Mononuclear cell (primary cell): ENCODE results near the gene SREBF1. TPM values are rescaled to one million over a fixed set of nuclear protein-coding genes. Genes with fewer than 3 reads are reported as not detected.

Experiments
- H3K27me3 ChIP-seq: 2 replicates; pipeline ENCODE4 v1.6.0; 2011; ENCODE audit warnings: low read length, control low read depth; ENCODE audit not compliant: insufficient read depth
- H3K4me1 ChIP-seq: 2 replicates; pipeline ENCODE4 v1.5.1; 2011; ENCODE audit warnings: mild to moderate bottlenecking, low read length, control low read depth; ENCODE audit not compliant: insufficient read depth
- H3K4me3 ChIP-seq: 2 replicates; pipeline ENCODE4 v1.5.1; 2011; ENCODE audit warnings: mild to moderate bottlenecking, low read length, moderate library complexity
- H3K9me3 ChIP-seq: 2 replicates; pipeline ENCODE4 v1.5.1; 2011; ENCODE audit warnings: low read depth, mild to moderate bottlenecking, control low read depth, low read length
- total RNA-seq: library from RNA; depleted of rRNA; stranded (reverse); fragments of >200 nt; gene quantifications from one replicate; pipeline ENCODE4 v1.2.3, GENCODE V29; 2012

SREBF1 gene
- total RNA-seq, 1 donor, result 61.9 TPM

DNA sequence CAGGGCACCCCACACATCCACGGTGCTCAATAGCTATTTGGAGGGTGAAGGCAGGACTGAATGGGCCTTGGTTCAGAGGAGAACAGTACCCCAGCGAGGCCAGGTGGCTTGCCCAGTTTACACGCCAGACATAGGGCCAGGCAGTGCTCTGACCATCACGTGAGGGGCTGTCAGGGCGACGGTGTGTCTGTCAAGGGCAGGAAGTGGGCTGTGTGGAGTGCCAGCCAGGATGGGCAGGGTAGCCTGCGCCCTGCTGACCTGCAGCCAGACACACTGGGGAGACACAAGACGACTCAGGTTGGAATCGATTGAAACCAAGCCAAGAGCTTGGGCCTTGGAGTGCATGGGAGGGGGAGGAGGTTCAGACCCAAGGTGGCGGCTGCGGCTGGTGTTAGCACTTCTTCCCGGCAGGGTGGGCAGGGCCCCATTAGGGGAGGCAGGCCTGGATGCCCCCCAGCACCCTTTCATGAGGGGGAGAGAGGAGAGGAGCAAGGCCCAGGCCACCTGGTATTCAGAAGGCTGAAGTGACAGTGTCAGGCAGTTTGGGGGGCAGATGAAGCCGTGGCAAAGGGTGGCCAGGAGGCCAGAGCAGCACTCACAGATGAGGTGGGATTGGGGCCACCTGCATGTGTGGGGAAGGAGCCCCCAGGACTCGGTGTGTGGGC lies 68.2 kb downstream of the SREBF1 start:
- Histone ChIP-seq H3K4me1 (peaks cover 15% of the 10 kb centered on the region), H3K4me3 (no peak overlapping the region), H3K27me3 (no peaks in the 10 kb centered on the region), H3K9me3 (no peaks in the 10 kb centered on the region)

DNA sequence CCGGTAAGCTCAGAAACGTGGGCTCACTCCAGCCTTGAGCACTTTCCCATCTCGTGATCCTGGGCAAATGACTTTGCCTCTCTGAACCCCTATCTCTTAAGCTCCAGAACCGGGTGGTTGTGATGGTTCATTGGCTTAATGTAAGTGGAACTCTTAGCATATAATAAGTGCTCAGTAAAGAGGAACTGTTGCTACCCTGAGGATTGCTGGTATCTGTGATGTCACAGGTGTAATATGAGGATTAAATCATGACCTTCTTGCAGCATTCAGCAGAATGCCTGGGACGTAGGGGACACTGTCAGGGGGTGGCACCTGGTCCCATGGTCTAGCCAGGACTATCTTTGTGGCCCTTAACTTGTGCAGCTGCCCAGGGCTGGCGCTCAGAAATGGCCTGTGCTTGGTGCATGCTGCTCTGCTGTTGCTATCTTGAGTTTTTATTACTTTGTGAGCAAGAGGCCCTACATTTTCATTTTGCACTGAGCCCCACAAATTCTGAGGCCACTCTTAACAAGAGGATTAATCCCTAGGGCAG lies 68.8 kb downstream of the SREBF1 start:
- Histone ChIP-seq H3K4me3 (no peak overlapping the region), H3K9me3 (no peaks in the 10 kb centered on the region), H3K4me1 (peaks cover 15% of the 10 kb centered on the region), H3K27me3 (no peaks in the 10 kb centered on the region)

DNA sequence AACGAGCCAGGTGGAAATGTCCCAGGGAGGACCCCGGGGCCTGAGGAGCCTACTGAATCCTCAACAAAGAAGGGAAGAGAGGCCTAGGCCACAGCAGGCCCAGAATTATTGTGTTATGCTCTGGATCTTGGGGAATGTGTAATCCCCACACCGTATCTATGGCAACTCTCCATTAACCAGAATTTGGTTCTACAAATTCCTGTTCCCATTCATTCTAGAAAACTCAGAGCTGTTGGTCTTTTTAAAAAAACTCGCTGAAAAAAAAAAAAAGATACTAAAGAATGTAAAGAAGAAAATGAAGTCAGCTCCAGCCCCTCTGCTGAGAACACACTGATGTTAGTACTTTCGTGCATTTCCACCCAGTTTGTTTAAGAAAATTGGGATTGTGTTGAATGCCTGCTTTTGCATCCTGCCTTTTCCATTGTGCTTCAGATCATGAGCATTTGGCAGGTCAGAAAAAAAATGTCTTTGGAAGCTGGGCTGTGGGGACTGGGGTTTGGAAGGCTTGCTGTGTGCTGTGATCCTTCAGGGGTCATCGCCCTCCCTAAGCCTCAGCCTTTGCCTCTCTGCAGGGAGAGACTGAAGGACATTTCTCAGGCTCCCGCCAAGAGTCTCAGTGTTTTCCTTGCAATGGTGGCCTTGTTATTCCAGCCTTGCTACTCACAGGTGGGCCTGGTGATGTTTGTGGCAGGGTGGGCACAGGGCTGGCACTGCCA lies 69.5 kb downstream of the SREBF1 start:
- no peak overlapping the region for H3K4me3 ChIP-seq
- no peaks in the 10 kb centered on the region for H3K9me3 ChIP-seq
- peaks cover 15% of the 10 kb centered on the region for H3K4me1 ChIP-seq
- H3K27me3 ChIP-seq, result no peaks in the 10 kb centered on the region

DNA sequence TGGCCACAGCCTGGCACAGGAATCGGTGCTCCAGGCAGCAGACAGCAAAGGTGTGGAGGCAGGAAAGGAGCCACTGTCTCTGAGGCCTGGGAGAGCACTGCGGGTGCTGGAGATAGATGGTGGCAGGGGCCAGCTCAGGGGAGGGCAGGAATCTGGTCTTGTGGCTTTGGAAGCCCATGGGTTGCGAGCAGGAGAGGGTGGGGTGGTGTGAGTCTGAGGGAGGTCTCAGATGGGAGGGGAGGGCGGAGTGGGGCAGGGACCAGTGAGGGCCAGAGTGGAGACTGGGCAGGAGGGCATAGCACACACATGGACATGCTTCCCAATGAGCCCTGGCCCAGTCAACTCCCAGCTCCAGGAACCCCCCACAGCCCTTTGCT lies 70.1 kb downstream of the SREBF1 start:
- H3K27me3 ChIP-seq, result no peaks in the 10 kb centered on the region
- H3K4me3 ChIP-seq, result no peak overlapping the region
- no peaks in the 10 kb centered on the region for H3K9me3 ChIP-seq
- peaks cover 15% of the 10 kb centered on the region for H3K4me1 ChIP-seq

DNA sequence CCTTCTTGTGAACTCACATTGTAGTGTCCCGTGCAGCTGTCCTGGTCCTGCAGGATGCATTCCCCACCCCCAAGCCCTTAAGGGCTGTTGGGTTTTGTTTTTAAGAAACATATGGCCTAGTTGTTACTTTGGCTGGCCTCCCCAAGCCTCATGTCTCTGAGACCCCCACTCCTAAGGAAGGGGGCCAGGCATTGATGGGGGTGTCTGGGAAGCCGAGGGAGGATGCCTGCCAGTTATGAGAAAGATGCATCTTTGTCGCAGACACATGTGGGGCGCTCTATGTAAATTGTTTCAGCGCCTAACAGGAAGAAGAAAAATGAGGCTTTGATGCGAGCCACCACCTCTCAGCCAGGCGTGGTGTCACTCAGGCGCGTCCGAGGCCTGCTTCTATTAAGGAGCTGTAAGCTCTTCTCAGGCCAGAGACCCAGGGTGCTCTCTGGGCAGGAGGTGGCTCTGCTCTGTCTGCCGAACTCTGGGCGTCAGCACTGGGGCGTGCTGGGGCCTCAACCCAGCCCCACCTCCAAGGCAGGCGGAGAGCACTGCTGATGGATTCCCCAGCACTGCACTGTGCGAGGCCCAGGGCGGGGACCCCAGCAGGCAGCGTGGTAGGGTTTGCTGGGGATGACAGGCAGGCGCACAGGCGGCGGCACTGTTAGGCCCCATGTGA lies 70.6 kb downstream of the SREBF1 start:
- peaks cover 15% of the 10 kb centered on the region for H3K4me1 ChIP-seq

DNA sequence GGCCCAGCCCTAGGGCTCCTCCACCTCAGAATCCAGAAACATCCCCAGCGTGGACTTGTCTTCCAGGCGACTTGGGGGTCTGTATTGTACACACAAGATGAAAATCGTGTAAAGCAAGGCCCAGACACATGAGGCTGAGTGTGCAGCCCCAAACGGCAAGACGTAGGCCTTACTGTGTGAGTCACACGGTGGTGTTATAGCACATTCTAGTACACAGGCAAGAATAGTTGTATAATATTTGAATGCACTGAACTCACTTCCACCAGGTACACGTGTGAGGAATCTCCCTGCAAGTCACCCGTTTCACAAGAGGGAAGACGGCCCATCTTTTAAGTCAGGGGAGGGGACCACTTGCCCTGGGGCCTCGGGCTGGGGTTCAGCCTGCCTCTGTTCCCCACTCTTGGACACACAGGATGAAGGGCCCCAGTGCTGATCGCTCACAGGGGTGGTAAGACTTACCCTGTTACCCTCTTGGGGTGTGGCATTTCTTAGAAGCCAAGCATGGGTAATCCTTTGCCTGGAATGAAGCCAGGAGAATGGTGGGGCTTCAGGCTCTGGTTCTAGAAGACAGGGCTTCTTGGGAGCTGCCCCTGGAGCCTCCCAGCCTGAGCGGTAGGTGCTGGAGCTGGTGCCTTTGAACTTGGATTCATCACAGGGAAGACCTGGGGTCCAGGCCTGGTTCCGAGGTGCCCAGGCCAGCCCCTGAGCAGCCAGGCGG lies 71.3 kb downstream of the SREBF1 start:
- Histone ChIP-seq H3K9me3 (no peaks in the 10 kb centered on the region), H3K4me3 (no peak overlapping the region), H3K4me1 (peaks cover 15% of the 10 kb centered on the region), H3K27me3 (no peaks in the 10 kb centered on the region)

More for the DNA sequence above, 70.6 kb downstream of the SREBF1 start:
- no peak overlapping the region for H3K4me3 ChIP-seq
- no peaks in the 10 kb centered on the region for H3K9me3 ChIP-seq
- H3K27me3 ChIP-seq, result no peaks in the 10 kb centered on the region

DNA sequence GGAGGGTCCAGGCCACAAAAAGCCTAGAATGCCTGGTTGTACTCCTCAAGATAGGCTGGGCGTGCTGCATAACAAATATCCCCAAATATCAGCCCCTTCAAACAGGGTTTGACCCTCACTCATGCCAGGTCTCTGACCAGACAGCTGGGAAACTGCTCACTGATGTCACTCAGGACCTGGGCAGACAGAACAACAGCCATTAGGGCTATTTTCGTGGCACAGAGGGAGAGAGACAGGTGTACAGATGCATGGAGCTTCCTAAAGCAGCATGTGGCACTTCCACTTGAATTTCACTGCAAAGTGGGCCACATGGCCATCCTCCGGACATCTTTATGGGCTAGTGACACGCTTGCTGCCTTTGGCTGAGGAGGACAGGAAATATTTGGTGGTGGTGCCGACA lies 73.1 kb downstream of the SREBF1 start:
- Histone ChIP-seq H3K4me1 (peaks cover 15% of the 10 kb centered on the region), H3K27me3 (no peaks in the 10 kb centered on the region), H3K4me3 (no peak overlapping the region), H3K9me3 (no peaks in the 10 kb centered on the region)

DNA sequence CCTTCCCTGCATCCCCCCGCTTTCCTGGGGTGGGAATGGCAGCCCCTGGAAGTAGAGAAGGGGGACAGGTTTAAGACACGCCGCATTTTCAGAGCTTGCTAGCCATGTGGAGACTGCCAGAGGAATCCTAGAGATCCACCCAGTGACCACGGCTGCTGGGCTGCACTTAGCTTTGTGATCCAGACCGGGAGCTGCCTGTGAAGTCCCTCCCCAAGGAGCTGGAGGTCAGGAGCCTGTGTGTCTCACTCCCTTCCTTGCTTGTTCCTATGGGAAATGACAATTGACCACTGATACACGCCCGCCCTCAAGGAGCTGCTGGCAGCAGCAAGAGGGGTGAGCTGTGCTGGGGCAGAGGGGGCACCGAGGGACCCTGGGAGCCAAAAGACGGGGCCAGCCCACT lies 73.7 kb downstream of the SREBF1 start:
- Histone ChIP-seq H3K9me3 (no peaks in the 10 kb centered on the region), H3K27me3 (no peaks in the 10 kb centered on the region), H3K4me1 (peaks cover 21% of the 10 kb centered on the region), H3K4me3 (no peak overlapping the region)

DNA sequence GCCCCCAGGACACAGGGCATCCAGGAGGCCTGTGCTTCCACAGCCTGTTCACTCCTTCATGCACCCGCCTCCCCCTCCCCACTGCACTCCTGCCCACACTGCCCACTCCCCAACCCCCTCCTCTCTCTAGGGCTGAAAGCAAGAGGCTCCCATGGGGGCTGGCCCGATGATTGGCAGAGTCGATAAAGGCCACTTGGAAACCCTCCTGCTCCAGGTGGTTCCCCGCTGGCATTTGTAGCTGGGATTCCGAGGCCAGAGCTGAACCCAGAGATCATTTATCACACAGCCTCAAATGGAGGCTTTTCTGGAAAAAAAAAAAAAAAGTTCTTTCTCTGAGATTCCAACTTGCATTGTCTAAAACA lies 74.1 kb downstream of the SREBF1 start:
- H3K4me1 ChIP-seq, result peaks cover 25% of the 10 kb centered on the region
- H3K4me3 ChIP-seq, result no peak overlapping the region
- H3K27me3 ChIP-seq, result no peaks in the 10 kb centered on the region
- no peaks in the 10 kb centered on the region for H3K9me3 ChIP-seq

Other genes with a start within 250 kb of the SREBF1 start
- 13.9 TPM for gene PEMT, start 245.3 kb downstream of the SREBF1 start, total RNA-seq
- gene RAI1, start 155.5 kb downstream of the SREBF1 start, total RNA-seq, result 8.9 TPM
- 14.4 TPM for gene TOM1L2, start 135.4 kb upstream of the SREBF1 start, total RNA-seq
- not detected for gene DRC3, start 135.9 kb upstream of the SREBF1 start, total RNA-seq
- 19.9 TPM for gene ATPAF2, start 202.2 kb upstream of the SREBF1 start, total RNA-seq
- 3.1 TPM for gene GID4, start 202.4 kb upstream of the SREBF1 start, total RNA-seq